Activated CD8-positive, alpha-beta T cell treated with anti-CD3 and anti-CD28 coated beads, Interleukin-2, amount 10 ng/mL, durations not matched to agents 7 days and 5 days (primary cell): ENCODE results near the gene BMPER. TPM values are rescaled to one million over a fixed set of nuclear protein-coding genes. Genes with fewer than 3 reads are reported as not detected.

Source experiments
- ATAC-seq: fragments of 150-1000 bp; cut with Tn5 transposase; one replicate; pipeline ENCODE4 v1.10.0; 2021; ENCODE audit warnings: moderate library complexity
- CTCF ChIA-PET: fragments of 350-600 bp; sonication (Branson Sonifier 250); formaldehyde crosslinking; loops from one replicate; lab custom pipeline; 2021; ENCODE audit warnings: antibody characterized with exemption; lab: Charles Lee
- POLR2A ChIA-PET: fragments of 350-600 bp; sonication (Branson Sonifier 250); formaldehyde crosslinking; loops from one replicate; lab custom pipeline; 2021; ENCODE audit warnings: antibody characterized with exemption; lab: Charles Lee
- DNase-seq: peaks from one replicate; pipeline ENCODE4 v3.0.0-alpha.2; 2020
- H3K27ac Mint-ChIP-seq: one replicate; pipeline ENCODE4 v1.8.0; 2021; ENCODE audit warnings: mild to moderate bottlenecking, mixed read lengths
- H3K27me3 Mint-ChIP-seq: one replicate; pipeline ENCODE4 v1.8.0; 2021; ENCODE audit warnings: low read depth, mixed read lengths
- H3K36me3 Mint-ChIP-seq: one replicate; pipeline ENCODE4 v1.8.0; 2021; ENCODE audit warnings: low read depth, mixed read lengths
- H3K4me1 Mint-ChIP-seq: one replicate; pipeline ENCODE4 v1.8.0; 2021; ENCODE audit warnings: low read depth, mixed read lengths
- H3K4me3 Mint-ChIP-seq: one replicate; pipeline ENCODE4 v1.8.0; 2021; ENCODE audit warnings: mild to moderate bottlenecking, mixed read lengths
- H3K9me3 Mint-ChIP-seq: one replicate; pipeline ENCODE4 v1.8.0; 2022; ENCODE audit warnings: mixed read lengths; ENCODE audit not compliant: insufficient read depth
- total RNA-seq, 2 experiments: library from RNA; stranded (reverse); gene quantifications; one replicate each; pipeline ENCODE4 v1.2.3, GENCODE V29; 2021

BMPER gene
- total RNA-seq, 2 experiments from 2014 or later, result not detected

- ATAC-seq, result no peak
- no peaks in the 10 kb centered on the region for H3K36me3 Mint-ChIP-seq
- no peak for DNase-seq
- ChIA-PET CTCF (no interaction called here), POLR2A (no interaction called here)
- no peaks in the 10 kb centered on the region for H3K4me1 Mint-ChIP-seq
- H3K27me3 Mint-ChIP-seq, result no peaks in the 10 kb centered on the region
- no peak overlapping the region for H3K4me3 Mint-ChIP-seq
- H3K27ac Mint-ChIP-seq, result no peak overlapping the region
- no peaks in the 10 kb centered on the region for H3K9me3 Mint-ChIP-seq
Measured at GRCh38 chr7:34145603-34146002, 240.3 kb downstream of the BMPER start.

- no peaks in the 10 kb centered on the region for H3K4me1 Mint-ChIP-seq
- H3K36me3 Mint-ChIP-seq, result no peaks in the 10 kb centered on the region
- ChIA-PET POLR2A (no interaction called here), CTCF (no interaction called here)
- no peaks in the 10 kb centered on the region for H3K27me3 Mint-ChIP-seq
- no peak overlapping the region for H3K27ac Mint-ChIP-seq
- peaks cover 8% of the 10 kb centered on the region for H3K9me3 Mint-ChIP-seq
- DNase-seq, result no peak
- H3K4me3 Mint-ChIP-seq, result no peak overlapping the region
- no peak for ATAC-seq
Measured at GRCh38 chr7:34153656-34154270, 248.4 kb downstream of the BMPER start.

GRCh38 chr7:34155220-34155908 lies 250.0 kb downstream of the BMPER start:
- no peaks in the 10 kb centered on the region for H3K36me3 Mint-ChIP-seq
- ATAC-seq (no peak), DNase-seq (no peak)
- peaks cover 8% of the 10 kb centered on the region for H3K9me3 Mint-ChIP-seq
- POLR2A ChIA-PET, result no interaction called here
- H3K27ac Mint-ChIP-seq, result no peak overlapping the region
- H3K27me3 Mint-ChIP-seq, result no peaks in the 10 kb centered on the region
- CTCF ChIA-PET, result no interaction called here
- no peak overlapping the region for H3K4me3 Mint-ChIP-seq
- H3K4me1 Mint-ChIP-seq, result no peaks in the 10 kb centered on the region

- ATAC-seq (no peak), DNase-seq (no peak)
- no peaks in the 10 kb centered on the region for H3K27me3 Mint-ChIP-seq
- ChIA-PET POLR2A (no interaction called here), CTCF (no interaction called here)
- no peak overlapping the region for H3K4me3 Mint-ChIP-seq
- H3K27ac Mint-ChIP-seq, result no peak overlapping the region
- H3K4me1 Mint-ChIP-seq, result no peaks in the 10 kb centered on the region
- H3K36me3 Mint-ChIP-seq, result no peaks in the 10 kb centered on the region
- peaks cover 8% of the 10 kb centered on the region for H3K9me3 Mint-ChIP-seq
Measured at GRCh38 chr7:34156336-34156735, 251.0 kb downstream of the BMPER start.

- Mint-ChIP-seq H3K27ac (no peak overlapping the region), H3K9me3 (peaks cover 10% of the 10 kb centered on the region), H3K4me3 (no peak overlapping the region), H3K4me1 (no peaks in the 10 kb centered on the region), H3K36me3 (no peaks in the 10 kb centered on the region), H3K27me3 (no peaks in the 10 kb centered on the region)
- ChIA-PET POLR2A (no interaction called here), CTCF (no interaction called here)
- DNase-seq (no peak), ATAC-seq (no peak)
Measured at GRCh38 chr7:34157137-34157536, 251.8 kb downstream of the BMPER start.

- peaks cover 15% of the 10 kb centered on the region for H3K9me3 Mint-ChIP-seq
- no peak overlapping the region for H3K27ac Mint-ChIP-seq
- no peaks in the 10 kb centered on the region for H3K36me3 Mint-ChIP-seq
- CTCF ChIA-PET, result no interaction called here
- H3K27me3 Mint-ChIP-seq, result no peaks in the 10 kb centered on the region
- H3K4me1 Mint-ChIP-seq, result no peaks in the 10 kb centered on the region
- DNase-seq (no peak), ATAC-seq (no peak)
- H3K4me3 Mint-ChIP-seq, result no peak overlapping the region
- POLR2A ChIA-PET, result no interaction called here
Measured at GRCh38 chr7:34158368-34159153, 253.2 kb downstream of the BMPER start.

GRCh38 chr7:34160261-34160752 lies 255.0 kb downstream of the BMPER start:
- no peak for ATAC-seq
- Mint-ChIP-seq H3K9me3 (peaks cover 15% of the 10 kb centered on the region), H3K4me1 (no peaks in the 10 kb centered on the region), H3K27ac (no peak overlapping the region), H3K27me3 (no peaks in the 10 kb centered on the region), H3K4me3 (no peak overlapping the region), H3K36me3 (no peaks in the 10 kb centered on the region)
- CTCF ChIA-PET, result no interaction called here
- DNase-seq, result no peak
- POLR2A ChIA-PET, result no interaction called here

- ATAC-seq (no peak), DNase-seq (no peak)
- Mint-ChIP-seq H3K4me3 (no peak overlapping the region), H3K27me3 (no peaks in the 10 kb centered on the region), H3K36me3 (no peaks in the 10 kb centered on the region), H3K27ac (no peak overlapping the region), H3K4me1 (no peaks in the 10 kb centered on the region), H3K9me3 (peaks cover 7% of the 10 kb centered on the region)
- ChIA-PET CTCF (interaction anchor here (0.7 kb wide), 1 partner anchor 28 kb away, joined by 3 read pairs; no protein-coding TSS in a partner anchor), POLR2A (no interaction called here)
Measured at GRCh38 chr7:34162027-34162565, 256.8 kb downstream of the BMPER start.

- no peak overlapping the region for H3K4me3 Mint-ChIP-seq
- CTCF ChIA-PET, result interaction anchor here (0.7 kb wide), 1 partner anchor 28 kb away, joined by 3 read pairs; no protein-coding TSS in a partner anchor
- POLR2A ChIA-PET, result no interaction called here
- H3K27ac Mint-ChIP-seq, result no peak overlapping the region
- DNase-seq (no peak), ATAC-seq (no peak)
- H3K4me1 Mint-ChIP-seq, result no peaks in the 10 kb centered on the region
- H3K27me3 Mint-ChIP-seq, result no peaks in the 10 kb centered on the region
- no peaks in the 10 kb centered on the region for H3K36me3 Mint-ChIP-seq
- H3K9me3 Mint-ChIP-seq, result peaks cover 7% of the 10 kb centered on the region
Measured at GRCh38 chr7:34162677-34163076, 257.3 kb downstream of the BMPER start.

GRCh38 chr7:34163956-34164355 lies 258.6 kb downstream of the BMPER start:
- no peaks in the 10 kb centered on the region for H3K36me3 Mint-ChIP-seq
- POLR2A ChIA-PET, result no interaction called here
- H3K9me3 Mint-ChIP-seq, result peaks cover 10% of the 10 kb centered on the region
- no peaks in the 10 kb centered on the region for H3K4me1 Mint-ChIP-seq
- no peak for ATAC-seq
- no peaks in the 10 kb centered on the region for H3K27me3 Mint-ChIP-seq
- no peak overlapping the region for H3K4me3 Mint-ChIP-seq
- DNase-seq, result no peak
- CTCF ChIA-PET, result no interaction called here
- no peak overlapping the region for H3K27ac Mint-ChIP-seq

GRCh38 chr7:34165466-34165865 lies 260.1 kb downstream of the BMPER start:
- no peaks in the 10 kb centered on the region for H3K4me1 Mint-ChIP-seq
- H3K36me3 Mint-ChIP-seq, result no peaks in the 10 kb centered on the region

More at GRCh38 chr7:34165466-34165865, 260.1 kb downstream of the BMPER start:
- no peak for ATAC-seq
- Mint-ChIP-seq H3K27me3 (no peaks in the 10 kb centered on the region), H3K9me3 (peaks cover 14% of the 10 kb centered on the region), H3K4me3 (no peak overlapping the region), H3K27ac (no peak overlapping the region)
- ChIA-PET CTCF (no interaction called here), POLR2A (no interaction called here)
- DNase-seq, result no peak
